Measurements from ENCODE around the gene CLSTN3. TPM values are rescaled to one million over a fixed set of nuclear protein-coding genes. Genes with fewer than 3 reads are reported as not detected.

The CLSTN3 gene
- total RNA-seq, 1 donor: 13.6 TPM

DNA sequence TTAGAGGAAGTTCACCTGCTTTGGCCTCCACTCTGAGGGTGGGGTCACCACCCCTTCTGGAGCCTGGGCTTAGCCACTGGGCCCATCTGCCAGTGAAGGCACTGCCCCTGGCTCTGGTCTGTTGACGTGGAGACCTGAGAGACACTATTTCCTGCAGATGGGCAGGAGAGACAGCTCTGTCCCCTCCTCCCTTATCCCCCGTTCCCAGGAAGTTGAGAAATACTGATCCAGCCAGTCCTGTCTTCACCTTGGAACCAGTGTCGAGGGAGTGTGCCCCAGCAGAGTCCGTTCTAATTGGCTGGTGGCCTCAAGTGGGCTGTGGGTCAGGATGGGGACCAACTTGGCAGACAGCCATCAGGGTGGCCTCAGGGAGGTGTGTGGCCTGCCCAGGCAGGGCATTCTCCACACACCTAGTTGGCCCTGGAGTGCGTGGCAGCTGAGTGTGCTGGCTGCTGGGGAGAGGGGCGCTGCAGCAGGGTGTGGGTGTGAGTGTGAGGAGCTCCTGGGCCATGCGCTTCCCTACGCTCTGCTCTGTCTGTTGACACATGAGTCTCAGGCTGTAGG, 25.4 kb downstream of the CLSTN3 start:
- no peak for DNase-seq (ENCODE audit: low read depth)
- no peak for TF ChIP-seq CTCF (IDR thresholded peaks at IDR 0.05; ENCODE audit: insufficient read depth, low read length)

GRCh38 chr12:7156259-7157197, 26.4 kb downstream of the CLSTN3 start:
- no peak for DNase-seq (ENCODE audit: low read depth)
- H3K4me3 ChIP-seq (ENCODE audit: low read depth, low read length): no peak overlapping the region
- no peak for TF ChIP-seq CTCF (IDR thresholded peaks at IDR 0.05; ENCODE audit: insufficient read depth, low read length)

More for the DNA sequence above, 25.4 kb downstream of the CLSTN3 start:
- H3K4me3 ChIP-seq (ENCODE audit: low read depth, low read length): no peak overlapping the region

DNA sequence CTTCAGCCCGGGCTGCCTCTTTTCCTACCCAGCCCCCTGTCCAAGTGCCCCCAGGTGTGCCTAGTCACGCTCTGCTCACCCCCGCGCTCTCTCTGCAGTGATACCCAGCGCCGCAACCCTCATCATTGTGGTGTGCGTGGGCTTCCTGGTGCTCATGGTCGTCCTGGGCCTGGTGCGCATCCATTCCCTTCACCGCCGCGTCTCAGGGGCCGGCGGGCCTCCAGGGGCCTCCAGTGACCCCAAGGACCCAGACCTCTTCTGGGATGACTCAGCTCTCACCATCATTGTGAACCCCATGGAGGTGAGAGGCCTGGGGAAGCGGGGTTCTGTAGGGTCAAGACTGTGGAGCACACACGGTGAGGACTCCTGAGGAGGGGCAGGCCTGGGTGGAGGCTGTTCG, 27.2 kb downstream of the CLSTN3 start:
- TF ChIP-seq CTCF (IDR thresholded peaks at IDR 0.05; ENCODE audit: insufficient read depth, low read length): no peak
- DNase-seq (ENCODE audit: low read depth): no peak
- no peak overlapping the region for H3K4me3 ChIP-seq (ENCODE audit: low read depth, low read length)

DNA sequence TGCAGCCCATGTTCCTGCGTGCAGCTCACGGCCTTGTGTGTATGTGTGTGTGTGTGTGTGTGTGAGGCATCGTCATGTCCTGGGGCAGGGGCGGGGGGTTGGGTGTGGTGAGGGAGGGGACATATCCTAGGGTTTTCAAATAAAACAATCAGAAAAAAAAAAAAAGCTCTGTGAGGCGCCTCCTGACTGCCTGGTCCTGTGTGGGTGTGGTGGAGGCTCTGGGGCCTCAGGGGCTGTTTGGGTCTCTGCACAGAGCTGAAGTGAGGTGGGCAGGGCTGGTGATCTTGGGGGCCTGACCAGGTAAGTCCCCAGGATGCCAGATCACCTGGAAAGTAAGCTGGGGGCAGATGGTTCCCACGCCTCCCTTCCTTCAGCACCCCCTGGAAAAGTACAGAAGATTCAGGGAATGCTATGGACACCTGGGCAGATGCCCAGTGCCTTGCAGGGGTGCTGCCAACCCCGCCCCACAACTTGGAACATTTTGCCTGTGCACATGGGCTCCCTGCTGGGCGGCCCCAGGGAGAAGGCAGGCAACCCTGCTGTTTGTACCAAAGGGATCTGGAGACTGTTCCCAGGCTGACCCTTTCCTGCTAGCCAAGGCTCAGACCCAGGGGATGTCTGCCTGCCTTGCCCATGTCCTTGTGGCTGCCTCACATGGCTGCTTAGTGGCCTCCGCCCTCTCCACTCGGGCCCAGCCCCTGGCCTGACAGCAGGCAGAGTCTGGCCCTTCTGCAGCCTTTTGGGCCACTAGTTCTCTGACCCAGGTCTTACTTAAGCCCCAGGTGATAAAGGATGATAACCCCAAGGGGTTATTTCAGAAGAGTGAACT, 28.8 kb downstream of the CLSTN3 start:
- DNase-seq (ENCODE audit: low read depth): no peak
- no peak for TF ChIP-seq CTCF (IDR thresholded peaks at IDR 0.05; ENCODE audit: insufficient read depth, low read length)
- H3K4me3 ChIP-seq (ENCODE audit: low read depth, low read length): no peak overlapping the region

GRCh38 chr12:7160183-7160582, 30.0 kb downstream of the CLSTN3 start:
- DNase-seq (ENCODE audit: low read depth): no peak
- H3K4me3 ChIP-seq (ENCODE audit: low read depth, low read length): no peak overlapping the region
- TF ChIP-seq CTCF (IDR thresholded peaks at IDR 0.05; ENCODE audit: insufficient read depth, low read length): no peak

- H3K4me3 ChIP-seq (ENCODE audit: low read depth, low read length): no peak overlapping the region
- TF ChIP-seq CTCF (IDR thresholded peaks at IDR 0.05; ENCODE audit: insufficient read depth, low read length): no peak
- DNase-seq (ENCODE audit: low read depth): no peak
Observed at GRCh38 chr12:7161327-7161726, 31.2 kb downstream of the CLSTN3 start.
